Body of pancreas (tissue), 4 donors: Measurements from ENCODE around the gene KRT3.

Source experiments
- POLR2A ChIP-seq, 3 donors: fragments of 450-650 bp; IDR thresholded peaks; one replicate each; pipeline ENCODE4 v1.6.1; 2016; ENCODE audit warnings: antibody characterized with exemption in 3 of 3, mild to moderate bottlenecking in 2 of 3
- TF ChIP-seq, protein P1 (sequence below), 7 experiments: fragments of 450-650 bp in 4 of 7; fragments of 200-600 bp in 3 of 7; sonication (generic) in 3 of 7; IDR thresholded peaks; one replicate each; pipeline ENCODE4 v1.5.1; 2016 to 2019; ENCODE audit warnings: antibody characterized with exemption in 7 of 7

DNA sequence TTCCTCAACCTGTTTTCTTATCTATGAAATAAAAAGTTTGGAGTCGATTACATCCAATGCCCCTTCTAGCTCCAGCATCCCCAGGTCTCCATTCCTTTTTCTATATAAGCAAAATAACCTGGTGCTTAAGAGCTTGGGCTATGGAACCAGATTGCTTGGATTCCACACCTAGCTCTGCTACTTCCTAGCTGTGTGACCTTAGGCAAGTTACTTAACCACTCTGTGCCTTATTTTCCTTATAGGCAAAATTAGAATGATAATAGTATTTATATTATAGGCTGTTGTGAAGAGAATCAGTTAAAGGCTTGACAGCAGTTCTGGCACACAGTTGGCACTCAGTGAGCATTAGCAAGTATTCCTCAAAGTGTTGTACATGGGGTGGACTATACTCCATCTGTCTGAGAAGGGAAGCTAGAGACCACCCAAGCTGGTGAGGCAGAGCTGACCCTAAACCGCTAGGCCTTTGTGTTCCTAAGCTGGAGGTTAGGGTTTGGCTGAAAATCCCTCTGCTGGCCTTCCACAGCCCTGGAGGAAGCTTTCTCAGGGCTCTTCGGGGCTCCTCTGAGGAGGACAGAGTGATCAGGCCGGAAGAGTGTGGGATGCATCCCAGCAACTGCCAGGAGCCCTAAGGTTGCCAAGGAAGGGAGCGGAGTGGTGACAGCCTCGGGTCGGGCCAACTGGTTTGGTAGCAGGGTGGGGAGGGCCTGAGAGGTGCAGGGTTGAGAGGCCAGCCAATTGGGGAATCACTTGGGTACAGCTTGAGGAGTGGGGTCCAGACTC lies 24.0 kb upstream of the KRT3 start:
- TF ChIP-seq, protein P1, sequence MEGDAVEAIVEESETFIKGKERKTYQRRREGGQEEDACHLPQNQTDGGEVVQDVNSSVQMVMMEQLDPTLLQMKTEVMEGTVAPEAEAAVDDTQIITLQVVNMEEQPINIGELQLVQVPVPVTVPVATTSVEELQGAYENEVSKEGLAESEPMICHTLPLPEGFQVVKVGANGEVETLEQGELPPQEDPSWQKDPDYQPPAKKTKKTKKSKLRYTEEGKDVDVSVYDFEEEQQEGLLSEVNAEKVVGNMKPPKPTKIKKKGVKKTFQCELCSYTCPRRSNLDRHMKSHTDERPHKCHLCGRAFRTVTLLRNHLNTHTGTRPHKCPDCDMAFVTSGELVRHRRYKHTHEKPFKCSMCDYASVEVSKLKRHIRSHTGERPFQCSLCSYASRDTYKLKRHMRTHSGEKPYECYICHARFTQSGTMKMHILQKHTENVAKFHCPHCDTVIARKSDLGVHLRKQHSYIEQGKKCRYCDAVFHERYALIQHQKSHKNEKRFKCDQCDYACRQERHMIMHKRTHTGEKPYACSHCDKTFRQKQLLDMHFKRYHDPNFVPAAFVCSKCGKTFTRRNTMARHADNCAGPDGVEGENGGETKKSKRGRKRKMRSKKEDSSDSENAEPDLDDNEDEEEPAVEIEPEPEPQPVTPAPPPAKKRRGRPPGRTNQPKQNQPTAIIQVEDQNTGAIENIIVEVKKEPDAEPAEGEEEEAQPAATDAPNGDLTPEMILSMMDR (IDR thresholded peaks at IDR 0.05): no peak
- no peak for TF ChIP-seq POLR2A (IDR thresholded peaks at IDR 0.05)
